Uterus (tissue), 2 donors: ENCODE data around the gene IL36RN.

Experiments used
- POLR2A ChIP-seq, 2 donors: fragments of 450-650 bp; IDR thresholded peaks; one replicate each; pipeline ENCODE4 v1.6.1; 2016; ENCODE audit warnings: antibody characterized with exemption in 2 of 2, mild to moderate bottlenecking in 1 of 2, moderate library complexity in 1 of 2
- TF ChIP-seq, protein P1 (sequence below), 4 experiments: fragments of 200-600 bp in 2 of 4; fragments of 450-650 bp in 2 of 4; sonication (generic) in 2 of 4; IDR thresholded peaks; one replicate each; pipeline ENCODE4 v1.5.1; 2016 to 2019; ENCODE audit warnings: antibody characterized with exemption in 4 of 4, mild to moderate bottlenecking in 2 of 4, moderate library complexity in 1 of 4

GRCh38 chr2:113054066-113054465 is 4.9 kb upstream of the IL36RN start:
- TF ChIP-seq, protein P1, sequence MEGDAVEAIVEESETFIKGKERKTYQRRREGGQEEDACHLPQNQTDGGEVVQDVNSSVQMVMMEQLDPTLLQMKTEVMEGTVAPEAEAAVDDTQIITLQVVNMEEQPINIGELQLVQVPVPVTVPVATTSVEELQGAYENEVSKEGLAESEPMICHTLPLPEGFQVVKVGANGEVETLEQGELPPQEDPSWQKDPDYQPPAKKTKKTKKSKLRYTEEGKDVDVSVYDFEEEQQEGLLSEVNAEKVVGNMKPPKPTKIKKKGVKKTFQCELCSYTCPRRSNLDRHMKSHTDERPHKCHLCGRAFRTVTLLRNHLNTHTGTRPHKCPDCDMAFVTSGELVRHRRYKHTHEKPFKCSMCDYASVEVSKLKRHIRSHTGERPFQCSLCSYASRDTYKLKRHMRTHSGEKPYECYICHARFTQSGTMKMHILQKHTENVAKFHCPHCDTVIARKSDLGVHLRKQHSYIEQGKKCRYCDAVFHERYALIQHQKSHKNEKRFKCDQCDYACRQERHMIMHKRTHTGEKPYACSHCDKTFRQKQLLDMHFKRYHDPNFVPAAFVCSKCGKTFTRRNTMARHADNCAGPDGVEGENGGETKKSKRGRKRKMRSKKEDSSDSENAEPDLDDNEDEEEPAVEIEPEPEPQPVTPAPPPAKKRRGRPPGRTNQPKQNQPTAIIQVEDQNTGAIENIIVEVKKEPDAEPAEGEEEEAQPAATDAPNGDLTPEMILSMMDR (IDR thresholded peaks at IDR 0.05), result no peak
- no peak for TF ChIP-seq POLR2A (IDR thresholded peaks at IDR 0.05)
